Measurements from ENCODE around the gene FNTB.

- TF ChIP-seq, protein P1, sequence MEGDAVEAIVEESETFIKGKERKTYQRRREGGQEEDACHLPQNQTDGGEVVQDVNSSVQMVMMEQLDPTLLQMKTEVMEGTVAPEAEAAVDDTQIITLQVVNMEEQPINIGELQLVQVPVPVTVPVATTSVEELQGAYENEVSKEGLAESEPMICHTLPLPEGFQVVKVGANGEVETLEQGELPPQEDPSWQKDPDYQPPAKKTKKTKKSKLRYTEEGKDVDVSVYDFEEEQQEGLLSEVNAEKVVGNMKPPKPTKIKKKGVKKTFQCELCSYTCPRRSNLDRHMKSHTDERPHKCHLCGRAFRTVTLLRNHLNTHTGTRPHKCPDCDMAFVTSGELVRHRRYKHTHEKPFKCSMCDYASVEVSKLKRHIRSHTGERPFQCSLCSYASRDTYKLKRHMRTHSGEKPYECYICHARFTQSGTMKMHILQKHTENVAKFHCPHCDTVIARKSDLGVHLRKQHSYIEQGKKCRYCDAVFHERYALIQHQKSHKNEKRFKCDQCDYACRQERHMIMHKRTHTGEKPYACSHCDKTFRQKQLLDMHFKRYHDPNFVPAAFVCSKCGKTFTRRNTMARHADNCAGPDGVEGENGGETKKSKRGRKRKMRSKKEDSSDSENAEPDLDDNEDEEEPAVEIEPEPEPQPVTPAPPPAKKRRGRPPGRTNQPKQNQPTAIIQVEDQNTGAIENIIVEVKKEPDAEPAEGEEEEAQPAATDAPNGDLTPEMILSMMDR (IDR thresholded peaks at IDR 0.05; ENCODE audit: low read depth, low read length, poor library complexity, severe bottlenecking): no peak
- no peak for TF ChIP-seq EZH2phosphoT487 (IDR thresholded peaks at IDR 0.05; ENCODE audit: borderline replicate concordance, low read length)
These were observed 38.7 kb upstream of the FNTB start for GRCh38 chr14:64947710-64948611.
